Chondrocyte (in vitro differentiated cells): ENCODE measurements around the gene MCRIP2. TPM values are rescaled to one million over a fixed set of nuclear protein-coding genes. Genes with fewer than 3 reads are reported as not detected.

Experiments used
- DNase-seq: peaks from one replicate; pipeline ENCODE4 v3.0.0; 2021; ENCODE audit warnings: mixed read lengths, low spot score
- H3K27ac Mint-ChIP-seq: one replicate; pipeline ENCODE4 v1.8.0; 2021; ENCODE audit warnings: mild to moderate bottlenecking, moderate library complexity, mixed read lengths; ENCODE audit not compliant: unreplicated experiment
- H3K27me3 Mint-ChIP-seq: 2 replicates; pipeline ENCODE4 v1.8.0; 2021; ENCODE audit warnings: low read depth, mixed read lengths
- H3K36me3 Mint-ChIP-seq: 2 replicates; pipeline ENCODE4 v1.8.0; 2021; ENCODE audit warnings: low read depth, mixed read lengths
- H3K4me1 Mint-ChIP-seq: 2 replicates; pipeline ENCODE4 v1.8.0; 2021; ENCODE audit warnings: low read depth, mild to moderate bottlenecking, mixed read lengths
- H3K4me3 Mint-ChIP-seq: one replicate; pipeline ENCODE4 v1.8.0; 2021; ENCODE audit warnings: mild to moderate bottlenecking, moderate library complexity, mixed read lengths; ENCODE audit not compliant: unreplicated experiment
- H3K9me3 Mint-ChIP-seq: 2 replicates; pipeline ENCODE4 v1.8.0; 2021; ENCODE audit warnings: low read depth, mixed read lengths
- CTCF ChIP-seq: fragments of 200-600 bp; sonication (generic); IDR thresholded peaks from 2 replicates; pipeline ENCODE4 v1.5.0; 2021; ENCODE audit warnings: antibody characterized with exemption, mild to moderate bottlenecking, moderate library complexity
- total RNA-seq: library from RNA; stranded (reverse); gene quantifications from 3 replicates; pipeline ENCODE4 v1.2.1, GENCODE V29; 2021

The MCRIP2 gene
- total RNA-seq, 1 donor from 2014 or later: 15.3 TPM

GRCh38 chr16:648071-648780 is 6.6 kb downstream of the MCRIP2 start:
- H3K27me3 Mint-ChIP-seq: no peaks in the 10 kb centered on the region
- peak overlapping the region; percentile 86 for H3K27ac Mint-ChIP-seq
- TF ChIP-seq CTCF: peak; percentile 66
- DNase-seq: no peak
- H3K4me3 Mint-ChIP-seq: peak overlapping the region; percentile 77
- H3K9me3 Mint-ChIP-seq: no peaks in the 10 kb centered on the region
- no peaks in the 10 kb centered on the region for H3K36me3 Mint-ChIP-seq
- peaks cover 12% of the 10 kb centered on the region for H3K4me1 Mint-ChIP-seq

- no peak for DNase-seq
- no peaks in the 10 kb centered on the region for H3K9me3 Mint-ChIP-seq
- H3K4me1 Mint-ChIP-seq: peaks cover 12% of the 10 kb centered on the region
- H3K36me3 Mint-ChIP-seq: no peaks in the 10 kb centered on the region
- no peaks in the 10 kb centered on the region for H3K27me3 Mint-ChIP-seq
- peak within 1 kb of the TSS; percentile 77 for H3K4me3 Mint-ChIP-seq
- peak within 1 kb of the TSS; percentile 86 for H3K27ac Mint-ChIP-seq
- TF ChIP-seq CTCF: no peak
Observed at GRCh38 chr16:648781-649589, 7.4 kb downstream of the MCRIP2 start, which contains the start of gene WDR90. Gene WDR90 (plus strand): TSS chr16:649365. CDS start chr16:649417, 52 bp downstream.

- Mint-ChIP-seq H3K4me3 (peak overlapping the region; percentile 60), H3K4me1 (peaks cover 12% of the 10 kb centered on the region), H3K27ac (no peak overlapping the region), H3K36me3 (no peaks in the 10 kb centered on the region), H3K9me3 (no peaks in the 10 kb centered on the region), H3K27me3 (no peaks in the 10 kb centered on the region)
- no peak for TF ChIP-seq CTCF
- no peak for DNase-seq
Observed at GRCh38 chr16:649631-650030, 8.0 kb downstream of the MCRIP2 start.

- TF ChIP-seq CTCF: no peak
Observed at GRCh38 chr16:651844-652243, 10.2 kb downstream of the MCRIP2 start.

GRCh38 chr16:652454-653305 is 11.1 kb downstream of the MCRIP2 start:
- TF ChIP-seq CTCF: no peak
- Mint-ChIP-seq H3K9me3 (no peaks in the 10 kb centered on the region), H3K36me3 (no peaks in the 10 kb centered on the region), H3K27ac (no peak overlapping the region), H3K4me1 (peaks cover 12% of the 10 kb centered on the region), H3K27me3 (no peaks in the 10 kb centered on the region), H3K4me3 (no peak overlapping the region)
- DNase-seq: no peak

More at GRCh38 chr16:651844-652243, 10.2 kb downstream of the MCRIP2 start:
- H3K27me3 Mint-ChIP-seq: no peaks in the 10 kb centered on the region
- H3K4me1 Mint-ChIP-seq: peaks cover 12% of the 10 kb centered on the region
- DNase-seq: no peak
- no peak overlapping the region for H3K4me3 Mint-ChIP-seq
- H3K27ac Mint-ChIP-seq: no peak overlapping the region
- no peaks in the 10 kb centered on the region for H3K36me3 Mint-ChIP-seq
- H3K9me3 Mint-ChIP-seq: no peaks in the 10 kb centered on the region
